Keratinocyte (primary cell): ENCODE measurements around the gene POMT1. TPM values are rescaled to one million over a fixed set of nuclear protein-coding genes. Genes with fewer than 3 reads are reported as not detected.
"Not testable (repeated sequence)": the region's sequence is repeated elsewhere in the genome, so short reads cannot be mapped to it uniquely, and the experiment has no call there.

Source experiments
- DNase-seq: peaks from one replicate; pipeline ENCODE4 v3.0.0-alpha.2; 2011; ENCODE audit warnings: low read depth, missing footprints, low spot score
- FAIRE-seq: peaks from 2 replicates; lab custom pipeline; 2011; peaks lifted over from hg19 to GRCh38; lab: Jason Lieb, UNC
- H2AFZ ChIP-seq: 2 replicates; pipeline ENCODE4 v1.6.0; 2012; ENCODE audit warnings: low read length, control low read depth, inconsistent platforms; ENCODE audit not compliant: control insufficient read depth
- H3K27ac ChIP-seq: 2 replicates; pipeline ENCODE4 v1.5.1; 2011; ENCODE audit warnings: low read length; ENCODE audit not compliant: control insufficient read depth, insufficient read depth
- H3K27me3 ChIP-seq: 3 replicates; pipeline ENCODE4 v1.6.0; 2011; ENCODE audit warnings: low read length; ENCODE audit not compliant: control insufficient read depth, insufficient read depth; ENCODE audit errors: extremely low read depth
- H3K36me3 ChIP-seq, 2 experiments: 2 replicates in 1 of 2; 3 replicates in 1 of 2; pipeline ENCODE4 v1.5.1; 2011; ENCODE audit warnings: low read length in 2 of 2, mild to moderate bottlenecking in 1 of 2; ENCODE audit not compliant: control insufficient read depth in 2 of 2, insufficient read depth in 2 of 2; ENCODE audit errors: extremely low read depth in 1 of 2
- H3K4me1 ChIP-seq: 3 replicates; pipeline ENCODE4 v1.5.1; 2011; ENCODE audit warnings: low read length; ENCODE audit not compliant: control insufficient read depth, insufficient read depth; ENCODE audit errors: extremely low read depth
- H3K4me2 ChIP-seq: 3 replicates; pipeline ENCODE4 v1.6.0; 2011; ENCODE audit warnings: low read depth, low read length; ENCODE audit not compliant: control insufficient read depth, insufficient read depth; ENCODE audit errors: extremely low read depth
- H3K4me3 ChIP-seq, 3 experiments: fragments of 200-600 bp in 1 of 3; sonication (generic) in 1 of 3; 2 replicates in 2 of 3; 3 replicates in 1 of 3; pipeline ENCODE4 v1.5.1; 2011 to 2016; ENCODE audit warnings: low read length in 3 of 3, mild to moderate bottlenecking in 3 of 3, control low read depth in 2 of 3, inconsistent platforms in 1 of 3, low read depth in 1 of 3, mixed read lengths in 1 of 3, mixed run types in 1 of 3, moderate library complexity in 1 of 3; ENCODE audit not compliant: control insufficient read depth in 2 of 3, insufficient read depth in 2 of 3; ENCODE audit errors: extremely low read depth in 1 of 3
- H3K79me2 ChIP-seq: 2 replicates; pipeline ENCODE4 v1.6.0; 2012; ENCODE audit warnings: low read length; ENCODE audit not compliant: control insufficient read depth, insufficient read depth
- H3K9ac ChIP-seq: 3 replicates; pipeline ENCODE4 v1.6.0; 2011; ENCODE audit warnings: low read length; ENCODE audit not compliant: control insufficient read depth, insufficient read depth; ENCODE audit errors: extremely low read depth
- H3K9me1 ChIP-seq: 3 replicates; pipeline ENCODE4 v1.6.0; 2011; ENCODE audit warnings: low read length; ENCODE audit not compliant: control insufficient read depth, insufficient read depth; ENCODE audit errors: extremely low read depth
- H3K9me3 ChIP-seq: 2 replicates; pipeline ENCODE4 v1.5.1; 2012; ENCODE audit warnings: low read depth, low read length; ENCODE audit not compliant: control insufficient read depth
- H4K20me1 ChIP-seq: 3 replicates; pipeline ENCODE4 v1.6.0; 2011; ENCODE audit warnings: low read length; ENCODE audit not compliant: control insufficient read depth, insufficient read depth; ENCODE audit errors: extremely low read depth
- CTCF ChIP-seq, 3 experiments: IDR thresholded peaks in 1 of 3; conservative IDR thresholded peaks in 1 of 3; optimal IDR thresholded peaks in 1 of 3; 2 replicates in 2 of 3; 3 replicates in 1 of 3; pipeline versions ENCODE3 to v1.5.1; 2011; ENCODE audit warnings: low read length in 3 of 3, mild to moderate bottlenecking in 3 of 3, moderate library complexity in 2 of 3, control low read depth in 1 of 3, inconsistent platforms in 1 of 3; ENCODE audit not compliant: insufficient read depth in 2 of 3; ENCODE audit errors: extremely low read depth in 1 of 3
- EZH2 ChIP-seq: IDR thresholded peaks from one replicate; pipeline ENCODE4 v1.6.1; 2012; ENCODE audit warnings: inconsistent platforms, mild to moderate bottlenecking, low read length, moderate library complexity
- dilution Hi-C: fragments of 300-500 bp; cut with MboI; formaldehyde crosslinking; loops from one replicate; pipeline ENCODE4 v1.7.0; 2020; ENCODE audit warnings: low sequenced_read_pairs; ENCODE audit not compliant: extremely low pct_ligation_motif_present
- polyA plus RNA-seq, 5 experiments: library from polyadenylated mRNA; depleted of rRNA in 3 of 5; stranded (reverse) in 3 of 5; stranded (forward) in 1 of 5; unstranded in 1 of 5; fragments of >200 nt; gene quantifications; 1 replicate in 1 of 5; 2 replicates in 3 of 5; 3 replicates in 1 of 5; pipeline versions ENCODE4 v1.2.1 to v1.2.3, GENCODE V29; 2011 to 2012; ENCODE audit warnings: missing spikeins in 2 of 5, low read depth in 1 of 5, low replicate concordance in 1 of 5

POMT1 gene
- polyA plus RNA-seq, 1 donor (not counting 4 experiments of a cell fraction or from before 2014, with no cell fraction given), result 10.3 TPM

GRCh38 chr9:131469951-131470350 is 32.8 kb upstream of the POMT1 start:
- H3K27me3 ChIP-seq, result no peaks in the 10 kb centered on the region
- no peak overlapping the region for H2AFZ ChIP-seq
- no peak overlapping the region for H3K27ac ChIP-seq
- no peaks in the 10 kb centered on the region for H3K4me1 ChIP-seq
- H3K36me3 ChIP-seq, result peaks cover 52 to 67% of the 10 kb centered on the region in 2 experiments
- H4K20me1 ChIP-seq, result peaks cover 10% of the 10 kb centered on the region
- H3K9ac ChIP-seq, result no peak overlapping the region
- DNase-seq (no peak), FAIRE-seq (no peak)
- dilution Hi-C loops, result no loop called here
- no peaks in the 10 kb centered on the region for H3K9me3 ChIP-seq
- no peak for TF ChIP-seq EZH2
- TF ChIP-seq CTCF (optimal IDR thresholded peaks at IDR 0.05 in 1 of 3, IDR thresholded peaks at IDR 0.05 in 1 of 3, conservative IDR thresholded peaks at IDR 0.05 in 1 of 3; ENCODE audit: extremely low read depth in 1 of 3, insufficient read depth in 2 of 3, low read length in 3 of 3), result no peak
- H3K4me2 ChIP-seq, result no peak overlapping the region
- H3K79me2 ChIP-seq, result peaks cover 41% of the 10 kb centered on the region
- no peaks in the 10 kb centered on the region for H3K9me1 ChIP-seq
- H3K4me3 ChIP-seq, result no peak overlapping the region

- Histone ChIP-seq H4K20me1 (peaks cover 10% of the 10 kb centered on the region), H3K9ac (no peak overlapping the region), H3K4me2 (no peak overlapping the region), H3K27me3 (no peaks in the 10 kb centered on the region), H3K4me1 (no peaks in the 10 kb centered on the region), H3K79me2 (peaks cover 40% of the 10 kb centered on the region), H3K27ac (no peak overlapping the region), H3K4me3 (no peak overlapping the region), H2AFZ (no peak overlapping the region), H3K9me1 (no peaks in the 10 kb centered on the region), H3K36me3 (peaks cover 54 to 65% of the 10 kb centered on the region in 2 experiments), H3K9me3 (no peaks in the 10 kb centered on the region)
- dilution Hi-C loops, result no loop called here
- TF ChIP-seq CTCF (optimal IDR thresholded peaks at IDR 0.05 in 1 of 3, IDR thresholded peaks at IDR 0.05 in 1 of 3, conservative IDR thresholded peaks at IDR 0.05 in 1 of 3; ENCODE audit: extremely low read depth in 1 of 3, insufficient read depth in 2 of 3, low read length in 3 of 3), result no peak
- no peak for TF ChIP-seq EZH2
- FAIRE-seq (no peak), DNase-seq (no peak)
Observed at GRCh38 chr9:131470581-131470991, 32.1 kb upstream of the POMT1 start.

- H3K27me3 ChIP-seq, H3K9ac ChIP-seq, H3K9me1 ChIP-seq, H3K4me2 ChIP-seq, H3K27ac ChIP-seq, H3K9me3 ChIP-seq, dilution Hi-C loops, H2AFZ ChIP-seq, DNase-seq, H3K4me3 ChIP-seq, H3K4me1 ChIP-seq, FAIRE-seq: not testable (repeated sequence)
- peaks cover 43% of the 10 kb centered on the region for H3K79me2 ChIP-seq
- H3K36me3 ChIP-seq, result peaks cover 60 to 64% of the 10 kb centered on the region in 2 experiments
- H4K20me1 ChIP-seq, result peaks cover 11% of the 10 kb centered on the region
Observed at GRCh38 chr9:131472085-131472484, 30.6 kb upstream of the POMT1 start.
